GM06990 (cell line): ENCODE data around the gene MED12L.

Experiments
- DNase-seq: peaks from one replicate; pipeline ENCODE4 v3.0.0-alpha.2; 2011; ENCODE audit not compliant: insufficient read length; ENCODE audit errors: extremely low read depth
- H3K27me3 ChIP-seq: replicated peaks from 2 replicates; pipeline ENCODE4 v1.6.0; 2011; ENCODE audit warnings: low read length; ENCODE audit not compliant: control insufficient read depth, insufficient read depth
- H3K36me3 ChIP-seq: 2 replicates; pipeline ENCODE4 v1.5.1; 2011; ENCODE audit warnings: low read length; ENCODE audit not compliant: control insufficient read depth, insufficient read depth
- H3K4me3 ChIP-seq: replicated peaks from 2 replicates; pipeline ENCODE4 v1.5.1; 2011; ENCODE audit warnings: low read depth, mild to moderate bottlenecking, control low read depth, low read length
- CTCF ChIP-seq: IDR thresholded peaks from 2 replicates; pipeline ENCODE4 v1.5.1; 2011; ENCODE audit warnings: low read length, control low read depth, mild to moderate bottlenecking, inconsistent platforms; ENCODE audit not compliant: insufficient read depth, poor library complexity, severe bottlenecking

Gene MED12L

GRCh38 chr3:151197981-151198767, 112.7 kb downstream of the MED12L start:
- Histone ChIP-seq H3K4me3 (no peak overlapping the region), H3K36me3 (no peaks in the 10 kb centered on the region), H3K27me3 (no peaks in the 10 kb centered on the region)
- no peak for TF ChIP-seq CTCF
- DNase-seq: no peak

- Histone ChIP-seq H3K4me3 (no peak overlapping the region), H3K36me3 (no peaks in the 10 kb centered on the region), H3K27me3 (no peaks in the 10 kb centered on the region)
- no peak for DNase-seq
- no peak for TF ChIP-seq CTCF
Measured at GRCh38 chr3:151198849-151199248, 113.4 kb downstream of the MED12L start.

- no peak for TF ChIP-seq CTCF
- Histone ChIP-seq H3K27me3 (no peaks in the 10 kb centered on the region), H3K4me3 (no peak overlapping the region), H3K36me3 (no peaks in the 10 kb centered on the region)
- no peak for DNase-seq
Measured at GRCh38 chr3:151199554-151200438, 114.3 kb downstream of the MED12L start.

GRCh38 chr3:151200586-151200985, 115.1 kb downstream of the MED12L start:
- Histone ChIP-seq H3K27me3 (no peaks in the 10 kb centered on the region), H3K4me3 (no peak overlapping the region), H3K36me3 (no peaks in the 10 kb centered on the region)
- TF ChIP-seq CTCF: no peak
- no peak for DNase-seq

GRCh38 chr3:151201051-151201730, 115.7 kb downstream of the MED12L start:
- Histone ChIP-seq H3K4me3 (no peak overlapping the region), H3K36me3 (no peaks in the 10 kb centered on the region), H3K27me3 (no peaks in the 10 kb centered on the region)
- TF ChIP-seq CTCF: no peak
- no peak for DNase-seq
